Epithelial cell of prostate (primary cell): ENCODE measurements around the gene PRKAB1.
A peak's percentile ranks its signal among the peaks of the same experiment; 100 is the strongest.

ENCODE experiments used
- DNase-seq: peaks from one replicate; pipeline ENCODE4 v3.0.0-alpha.2; 2011; ENCODE audit warnings: low read depth, low spot score
- H3K27ac ChIP-seq: fragments of 450-650 bp; 2 replicates; pipeline ENCODE4 v1.5.1; 2017; ENCODE audit warnings: mild to moderate bottlenecking

Gene PRKAB1

DNA sequence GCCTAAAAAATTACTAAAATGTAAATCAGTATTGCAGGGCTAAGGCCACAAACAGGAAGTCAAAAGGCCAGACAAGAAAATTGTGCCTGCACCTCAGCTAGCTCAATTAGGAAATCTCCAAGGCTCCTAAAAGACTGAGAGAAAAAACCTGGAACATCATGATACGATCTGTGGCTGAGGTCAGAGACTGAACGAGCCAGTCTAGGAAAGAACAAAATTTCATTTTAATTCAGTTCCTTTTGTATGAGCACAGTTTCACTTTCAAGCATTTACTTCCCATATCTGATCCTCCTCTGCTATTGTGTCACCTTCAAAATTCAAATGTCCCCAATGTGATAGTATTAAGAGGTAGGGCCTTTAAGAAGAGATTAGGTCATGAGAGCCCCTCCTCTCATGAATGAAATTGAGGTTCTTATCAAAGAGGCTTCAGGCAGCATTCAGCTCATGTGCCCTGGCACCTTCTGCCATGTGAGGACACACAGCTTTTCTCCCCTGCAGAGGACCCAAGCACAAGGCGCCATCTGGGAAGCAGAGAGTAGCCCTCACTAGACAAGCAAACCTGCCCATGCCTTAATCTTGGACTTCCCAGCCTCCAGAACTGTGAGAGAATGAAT lies 14.8 kb downstream of the PRKAB1 start:
- DNase-seq, result no peak
- no peak overlapping the region for H3K27ac ChIP-seq

DNA sequence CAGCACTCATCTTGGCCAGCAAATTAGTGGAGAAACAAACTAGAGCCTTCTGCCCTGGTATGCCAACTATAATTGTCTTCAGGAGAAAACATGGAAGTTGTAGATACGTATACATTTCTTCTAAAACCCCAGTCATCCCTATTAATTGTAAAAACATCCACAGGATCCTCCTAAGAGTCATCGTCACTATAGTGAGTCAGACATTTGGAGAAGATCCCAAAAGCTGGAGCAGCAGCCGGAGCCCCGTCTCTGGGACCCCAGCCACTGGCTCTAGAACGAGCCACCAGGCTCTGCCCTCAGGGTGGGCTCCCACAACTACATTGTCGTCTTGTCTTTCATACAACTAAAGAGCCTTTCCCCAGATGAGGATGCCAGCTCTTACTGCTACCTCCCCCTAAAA lies 15.5 kb downstream of the PRKAB1 start:
- H3K27ac ChIP-seq, result no peak overlapping the region
- no peak for DNase-seq

DNA sequence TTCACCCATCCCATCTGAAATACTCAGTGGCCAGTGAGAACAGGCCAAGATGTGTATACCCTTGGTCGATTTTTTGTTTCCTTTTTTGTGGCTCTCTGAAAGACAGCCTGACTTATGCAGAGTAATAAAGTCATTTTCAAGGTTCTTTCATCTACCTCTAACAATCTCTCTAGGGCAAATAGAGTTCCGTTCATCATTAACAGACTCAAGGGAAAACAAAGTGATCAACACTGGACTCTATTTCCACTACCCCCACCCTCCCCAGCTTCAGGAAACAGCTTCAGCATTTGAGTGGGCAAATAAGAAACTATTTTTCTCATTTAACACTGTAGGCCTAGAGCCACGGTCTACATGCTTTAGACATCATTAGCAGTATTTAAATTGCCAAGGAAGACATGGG lies 15.9 kb downstream of the PRKAB1 start:
- no peak for DNase-seq
- H3K27ac ChIP-seq, result no peak overlapping the region

DNA sequence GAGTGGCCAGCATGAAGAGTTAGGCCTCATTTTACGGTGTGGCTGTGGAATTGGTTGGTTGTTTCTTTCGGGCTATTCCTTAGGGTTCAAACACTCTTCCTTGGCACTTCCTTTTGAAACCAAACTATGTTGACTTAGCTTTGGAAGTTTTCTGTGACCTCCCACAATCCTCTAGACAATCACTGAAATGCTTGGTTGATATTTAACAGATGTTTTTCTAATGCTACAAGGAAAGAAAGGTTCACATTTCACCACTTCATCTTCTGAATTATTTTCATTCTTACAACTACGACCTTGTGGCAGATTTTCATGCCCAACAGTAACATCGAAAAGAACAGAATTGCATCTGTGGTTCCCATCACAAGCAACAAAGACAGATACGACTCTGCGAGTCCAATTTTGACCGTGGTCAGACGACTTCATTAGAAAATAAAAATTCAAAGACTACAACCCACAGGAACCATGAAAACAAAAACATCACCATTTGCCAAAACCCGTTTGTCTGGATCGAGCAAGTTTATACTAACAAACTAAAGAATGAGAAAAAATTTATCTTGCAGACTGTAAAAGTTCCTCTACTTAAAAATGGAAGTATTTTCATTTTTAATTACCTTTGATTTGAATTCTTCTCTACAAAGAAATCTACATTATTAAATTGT lies 16.9 kb downstream of the PRKAB1 start:
- no peak overlapping the region for H3K27ac ChIP-seq
- DNase-seq, result no peak

DNA sequence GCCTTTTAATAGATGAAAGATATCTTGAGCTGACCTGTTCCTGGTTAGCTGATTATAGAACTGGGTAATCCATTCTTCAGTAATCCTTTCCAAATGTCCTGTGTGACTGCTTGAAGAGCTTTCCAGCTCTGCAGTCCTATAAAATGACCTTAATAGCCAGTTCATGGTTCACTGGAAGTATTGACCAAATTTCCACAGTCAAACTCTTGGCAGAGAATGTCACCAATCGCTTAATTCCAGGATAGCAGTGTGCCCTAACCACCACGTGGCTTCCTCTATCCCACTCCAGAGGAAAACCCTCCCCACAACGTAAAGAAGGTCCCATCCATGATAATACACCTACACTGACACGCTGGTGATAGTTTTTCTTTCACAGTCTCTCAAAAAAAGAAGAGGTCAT lies 17.4 kb downstream of the PRKAB1 start:
- no peak for DNase-seq
- no peak overlapping the region for H3K27ac ChIP-seq

DNA sequence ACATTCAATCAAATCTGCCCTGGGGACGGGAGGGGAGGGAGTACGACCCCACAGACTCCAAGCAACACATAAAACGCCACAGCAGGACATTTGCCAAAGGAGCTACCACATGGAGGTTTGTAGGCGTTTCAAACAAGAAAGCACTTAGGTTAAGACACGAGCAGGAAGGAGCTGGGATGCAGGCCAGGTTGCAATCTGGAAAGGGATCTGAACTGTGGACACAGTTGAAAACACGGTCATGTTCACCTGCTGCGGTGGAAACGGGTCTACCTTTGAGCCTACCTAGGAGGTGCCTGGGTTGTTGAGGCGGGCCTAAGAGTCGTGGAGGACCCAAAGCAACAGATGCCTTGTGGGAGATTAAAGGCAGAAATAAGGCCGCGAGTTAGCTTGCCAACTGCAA lies 18.4 kb downstream of the PRKAB1 start:
- no peak overlapping the region for H3K27ac ChIP-seq
- no peak for DNase-seq

DNA sequence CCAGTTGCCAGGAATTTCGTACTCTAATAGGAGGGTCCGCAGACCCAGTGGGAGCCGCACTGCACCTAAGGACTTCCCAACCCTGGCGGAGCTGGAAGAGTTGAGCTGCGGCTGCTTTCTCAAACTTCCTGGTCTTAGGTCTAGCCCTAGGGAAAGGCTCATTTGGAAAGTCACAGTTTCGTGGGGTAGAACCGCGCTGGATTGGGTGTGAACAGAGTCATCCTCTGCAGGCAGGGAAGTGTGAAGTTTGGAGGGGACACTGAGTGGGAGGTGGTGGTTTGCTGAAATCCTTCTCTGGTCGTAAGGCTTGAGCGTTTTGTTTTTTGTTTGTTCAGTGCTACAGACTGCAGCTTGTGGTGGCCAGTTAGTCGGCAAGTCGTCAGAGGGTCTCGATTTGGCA lies 18.8 kb downstream of the PRKAB1 start:
- no peak for DNase-seq
- H3K27ac ChIP-seq, result no peak overlapping the region

DNA sequence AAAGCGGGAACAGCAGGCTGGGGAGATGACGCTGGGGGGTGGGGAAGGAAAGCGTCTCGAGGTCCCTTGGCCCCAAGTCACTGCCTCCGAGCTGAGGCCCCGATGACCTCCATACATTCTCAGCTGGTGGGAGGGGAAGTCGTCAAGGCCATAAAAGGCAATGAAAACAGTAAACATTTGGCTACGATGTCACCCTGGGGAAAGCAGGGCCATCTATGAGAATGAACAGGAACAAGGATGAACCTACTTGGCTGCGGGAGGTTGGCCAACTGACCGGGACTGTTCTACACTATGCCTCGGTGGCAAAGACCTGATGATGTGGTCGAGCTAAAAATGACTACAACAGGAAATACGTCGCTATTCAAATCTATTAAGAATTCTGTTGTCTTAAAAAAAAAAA lies 19.5 kb downstream of the PRKAB1 start:
- no peak for DNase-seq
- no peak overlapping the region for H3K27ac ChIP-seq

DNA sequence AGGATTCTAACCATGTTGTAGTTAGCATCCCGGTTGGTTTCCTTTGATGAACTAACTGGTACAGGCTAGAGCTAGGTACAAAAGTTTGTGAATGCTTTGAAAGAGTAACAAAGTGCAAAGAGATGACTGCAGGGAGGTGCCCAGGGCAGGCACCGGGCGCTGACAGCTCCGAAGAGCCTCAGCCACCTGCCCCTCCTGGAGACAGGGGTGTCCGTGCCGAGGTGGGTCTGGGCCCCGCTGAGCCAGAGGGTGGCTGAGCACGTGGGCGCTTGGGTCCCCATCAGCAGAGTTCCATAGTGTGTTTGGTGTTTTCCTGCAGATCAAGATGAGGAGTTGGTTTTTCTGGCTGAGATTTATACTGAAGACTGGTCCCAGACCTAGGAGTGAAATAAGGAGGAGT lies 19.9 kb downstream of the PRKAB1 start:
- no peak for DNase-seq
- no peak overlapping the region for H3K27ac ChIP-seq

DNA sequence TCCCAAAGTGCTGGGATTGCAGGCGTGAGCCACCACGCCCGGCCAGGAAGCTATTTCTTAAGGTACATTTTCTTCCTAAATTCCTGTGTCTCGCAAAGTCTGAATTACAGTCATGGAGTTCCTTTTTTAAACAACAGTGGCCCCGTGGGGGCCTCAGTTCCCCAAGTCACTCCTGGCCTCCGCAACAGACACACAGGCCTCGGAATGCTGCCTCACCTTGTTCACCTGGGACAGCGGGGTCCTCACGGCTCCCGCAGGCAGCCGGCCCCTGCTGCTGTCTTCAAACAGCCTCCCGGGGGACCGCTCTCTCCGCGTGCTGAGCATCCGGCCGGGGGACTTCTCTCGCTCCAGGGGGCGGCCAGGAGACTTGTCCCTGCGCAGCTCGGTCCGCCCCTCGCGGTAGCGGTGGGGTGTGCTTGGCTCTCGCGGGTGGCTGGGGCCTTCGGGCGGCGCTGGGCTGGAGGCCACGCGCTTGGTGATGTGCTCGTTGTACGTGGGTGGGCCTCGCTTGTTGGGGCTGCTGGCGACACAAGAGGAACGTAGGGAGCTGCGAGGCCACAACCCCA lies 22.1 kb downstream of the PRKAB1 start:
- DNase-seq, result no peak
- no peak overlapping the region for H3K27ac ChIP-seq

DNA sequence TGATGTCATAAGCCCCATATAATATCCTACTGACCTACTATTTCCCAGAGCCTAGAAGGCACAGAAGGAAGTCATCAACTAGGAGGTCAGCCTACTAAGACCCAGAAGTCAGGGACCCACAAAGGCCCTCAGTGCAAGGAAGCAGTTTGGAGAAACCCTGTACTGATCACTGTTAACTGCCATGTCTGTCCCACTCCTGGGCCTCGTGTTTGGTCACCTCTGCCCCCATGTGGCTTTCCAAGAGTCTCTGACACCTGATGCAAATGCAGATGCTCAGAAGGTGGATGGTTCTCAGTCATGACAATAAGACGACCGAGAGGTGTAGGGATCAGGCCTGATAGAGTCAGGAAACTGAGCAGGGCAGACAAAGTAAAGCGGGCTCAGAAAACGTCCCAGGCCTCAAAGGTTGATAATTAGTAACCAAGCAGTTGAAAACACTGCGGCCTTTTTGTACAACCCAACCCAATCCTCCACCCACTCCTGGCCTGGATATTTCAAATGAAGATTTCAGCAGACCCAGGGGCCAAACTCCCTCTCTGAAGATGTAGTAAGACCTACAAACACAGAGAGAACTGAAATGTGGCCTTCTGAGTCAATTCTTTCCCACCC lies 23.4 kb downstream of the PRKAB1 start:
- no peak for DNase-seq
- H3K27ac ChIP-seq, result no peak overlapping the region

DNA sequence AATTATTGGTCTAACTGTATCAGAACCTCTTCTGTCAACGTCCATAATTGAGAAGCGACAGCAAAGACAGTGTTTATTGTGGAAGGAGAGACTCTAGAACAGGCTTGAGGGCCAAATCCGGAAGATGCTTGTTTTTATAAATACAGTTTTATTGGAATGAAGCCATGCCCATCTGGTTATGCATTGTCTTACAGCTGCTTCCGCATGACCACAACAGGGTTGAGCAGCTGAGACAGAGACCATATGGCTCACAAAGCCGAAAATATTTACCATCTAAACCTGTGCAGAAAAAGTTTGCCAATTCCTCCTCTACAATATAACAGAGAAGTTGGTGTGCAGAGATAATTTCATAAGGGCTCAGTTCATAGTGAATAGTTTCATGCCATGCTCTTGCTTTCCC lies 24.5 kb downstream of the PRKAB1 start:
- no peak overlapping the region for H3K27ac ChIP-seq
- DNase-seq, result no peak

DNA sequence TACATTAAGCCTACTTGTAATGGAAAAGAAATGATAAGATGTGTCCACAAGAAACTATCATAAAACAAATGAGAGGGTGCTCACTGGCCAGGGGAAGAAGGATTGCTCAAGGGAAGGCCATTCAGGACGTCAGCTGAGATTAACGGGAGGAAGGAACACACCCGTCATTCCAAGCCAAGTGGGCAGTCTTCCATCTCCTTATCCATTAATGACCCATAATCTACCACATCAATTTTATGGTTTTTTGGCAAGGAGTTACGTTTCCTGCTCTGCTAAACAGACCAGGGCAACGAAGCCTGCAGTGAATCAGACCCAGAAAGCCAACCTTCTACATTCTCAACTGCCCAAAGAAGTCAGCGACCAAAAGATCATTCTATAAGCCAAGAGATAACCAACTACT lies 25.1 kb downstream of the PRKAB1 start:
- no peak overlapping the region for H3K27ac ChIP-seq
- peak; percentile 39 for DNase-seq

DNA sequence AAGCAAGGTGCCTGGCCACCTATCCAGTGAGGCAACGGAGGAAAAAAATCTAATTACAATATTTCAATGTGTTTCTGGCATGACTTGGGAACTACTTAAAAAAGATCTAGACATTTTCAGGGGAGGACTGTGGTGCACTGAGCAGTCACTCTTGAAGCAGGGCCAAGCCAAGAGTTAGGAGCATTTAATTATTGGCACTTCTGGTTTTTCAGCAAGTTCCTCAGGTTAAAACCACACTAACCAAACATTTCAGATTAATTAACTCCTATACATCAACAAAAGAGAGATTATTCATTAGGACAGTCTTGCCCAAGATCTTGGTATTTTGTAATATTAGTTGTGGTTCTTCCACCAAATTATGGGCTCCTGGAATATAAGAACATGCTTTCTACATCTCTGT lies 25.6 kb downstream of the PRKAB1 start:
- no peak for DNase-seq
- H3K27ac ChIP-seq, result no peak overlapping the region

DNA sequence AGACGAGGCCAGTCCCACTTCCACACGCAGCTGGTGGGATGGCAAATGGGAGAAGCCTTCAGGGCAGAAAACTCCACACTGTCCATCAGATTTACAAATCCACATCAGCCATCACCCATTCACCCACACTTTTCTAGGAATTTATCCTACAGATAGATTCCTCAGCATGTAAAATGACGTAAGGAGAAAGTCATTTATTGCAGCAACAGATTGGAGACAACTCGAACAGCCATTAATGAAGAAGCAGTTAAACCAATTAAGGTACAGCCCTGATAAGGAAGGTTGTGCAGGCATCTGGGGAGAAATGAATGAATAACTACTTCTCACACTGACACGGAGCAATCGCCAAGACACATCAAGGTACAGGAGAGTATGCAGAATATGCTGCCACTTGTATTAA lies 26.2 kb downstream of the PRKAB1 start:
- no peak overlapping the region for H3K27ac ChIP-seq
- DNase-seq, result no peak

DNA sequence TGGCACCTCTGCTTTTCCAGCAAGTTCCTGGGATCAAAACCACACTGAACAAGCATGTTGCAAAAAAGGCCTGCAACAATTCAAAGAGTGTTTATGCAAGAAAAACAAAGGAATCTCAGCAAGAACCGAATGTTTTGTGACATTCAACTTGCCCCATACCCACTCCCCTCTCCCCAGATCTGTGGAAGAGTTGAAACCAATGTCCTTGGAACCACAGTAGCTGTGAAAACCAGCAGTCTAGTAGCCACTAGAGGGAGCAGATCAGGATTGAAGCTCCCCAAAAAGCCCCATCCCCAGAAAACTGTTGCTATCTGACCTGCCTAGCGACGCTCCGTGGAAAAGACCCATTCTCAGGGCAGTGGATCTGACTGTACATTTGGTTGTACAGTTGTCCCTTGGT lies 27.1 kb downstream of the PRKAB1 start:
- no peak overlapping the region for H3K27ac ChIP-seq
- DNase-seq, result no peak

DNA sequence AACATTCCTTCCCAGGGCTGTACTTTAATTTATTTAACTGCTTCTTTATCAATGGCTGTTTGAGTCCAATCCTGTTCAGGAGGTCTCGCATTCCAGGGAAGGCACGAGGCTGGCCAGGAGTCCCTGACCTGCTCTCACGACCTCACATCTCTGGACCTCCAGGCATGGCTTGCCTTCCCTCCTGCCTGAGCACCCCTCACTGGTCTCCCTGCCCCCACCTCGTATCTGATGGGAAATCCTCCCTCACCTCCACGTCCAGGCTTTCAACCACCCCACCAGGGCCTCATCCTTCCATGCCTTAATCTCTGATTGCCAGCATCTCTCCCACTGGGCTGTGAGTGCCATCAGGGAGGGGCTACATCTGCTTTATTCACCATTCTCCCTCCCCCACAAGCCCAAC lies 29.0 kb downstream of the PRKAB1 start:
- H3K27ac ChIP-seq, result no peak overlapping the region
- DNase-seq, result no peak

DNA sequence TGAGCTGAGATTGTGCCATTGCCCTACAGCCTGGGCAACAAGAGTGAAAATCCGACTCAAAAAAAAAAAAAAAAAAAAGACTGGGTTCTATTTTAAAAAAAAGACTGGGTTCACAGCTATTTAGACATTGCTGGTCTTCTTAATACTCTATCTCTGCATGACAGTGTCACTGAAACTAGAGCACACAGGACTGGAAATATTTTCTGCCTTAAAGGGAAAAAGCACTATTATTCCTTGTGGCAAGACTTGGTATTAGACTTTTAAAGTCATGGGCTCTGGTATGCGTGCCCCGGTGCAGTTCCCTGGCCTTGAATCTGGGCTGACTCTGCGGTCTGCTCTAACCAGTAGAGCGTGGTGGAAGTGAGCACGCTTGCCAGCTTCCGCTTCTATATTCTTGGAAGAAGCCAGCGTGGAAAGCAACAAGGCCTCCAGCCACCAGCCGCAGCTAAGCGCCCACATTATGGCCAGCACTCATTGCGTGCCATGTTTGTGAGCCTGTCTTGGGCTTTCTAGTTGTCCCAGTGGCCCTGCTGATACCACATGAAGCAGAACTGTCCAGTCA lies 31.3 kb downstream of the PRKAB1 start:
- no peak for DNase-seq
- no peak overlapping the region for H3K27ac ChIP-seq

DNA sequence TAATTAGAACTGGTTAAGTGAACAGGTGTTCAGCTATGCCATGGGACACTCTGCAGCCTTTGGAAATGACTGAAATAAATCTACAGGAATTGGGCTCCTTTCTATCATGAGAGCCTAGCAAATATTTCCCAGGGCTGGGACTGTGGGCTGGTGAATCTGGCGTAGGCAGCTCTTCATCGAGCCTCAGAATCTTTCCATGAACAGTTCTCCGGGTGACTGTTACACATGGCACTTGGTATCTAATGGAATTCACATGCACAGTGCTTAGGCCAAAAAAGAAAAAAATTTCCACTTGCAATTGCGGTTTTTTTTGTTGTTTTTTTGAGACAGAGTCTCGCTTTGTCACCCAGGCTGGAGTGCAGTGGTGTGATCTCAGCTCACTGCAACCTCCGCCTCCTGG lies 32.1 kb downstream of the PRKAB1 start:
- H3K27ac ChIP-seq, result no peak overlapping the region
- no peak for DNase-seq

DNA sequence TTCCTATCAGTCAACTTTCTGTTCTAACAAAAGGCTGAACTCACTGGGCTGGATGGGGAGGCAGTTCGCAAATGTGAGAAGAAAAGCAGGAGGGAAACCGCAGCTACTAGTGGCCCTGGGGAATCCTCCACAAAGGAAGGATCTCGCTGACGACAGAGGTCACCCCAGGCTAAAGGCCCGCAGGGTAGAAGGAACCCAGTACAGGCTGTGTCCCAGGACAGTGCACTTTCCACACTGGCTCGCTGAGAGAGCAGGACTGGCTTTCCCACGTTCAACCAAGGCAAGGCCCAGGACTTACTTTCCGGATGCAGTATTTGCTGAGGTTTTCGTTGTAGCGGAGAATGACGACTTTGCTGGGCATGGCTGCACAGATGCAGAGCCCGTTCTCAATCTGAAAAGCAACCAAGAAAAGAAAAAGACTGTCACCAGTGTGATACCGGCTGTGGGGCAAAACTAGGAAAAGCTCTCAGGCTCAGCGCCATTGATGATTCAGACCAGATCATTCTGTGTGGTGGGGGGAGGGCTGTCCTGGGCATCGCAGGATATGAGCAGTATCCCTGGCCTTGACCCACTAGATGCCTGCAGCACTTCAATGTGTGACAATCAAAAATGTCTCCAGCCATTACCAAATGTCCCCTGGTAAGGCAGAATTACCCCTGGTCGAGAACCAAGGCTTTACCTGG lies 36.3 kb downstream of the PRKAB1 start:
- no peak overlapping the region for H3K27ac ChIP-seq

DNA sequence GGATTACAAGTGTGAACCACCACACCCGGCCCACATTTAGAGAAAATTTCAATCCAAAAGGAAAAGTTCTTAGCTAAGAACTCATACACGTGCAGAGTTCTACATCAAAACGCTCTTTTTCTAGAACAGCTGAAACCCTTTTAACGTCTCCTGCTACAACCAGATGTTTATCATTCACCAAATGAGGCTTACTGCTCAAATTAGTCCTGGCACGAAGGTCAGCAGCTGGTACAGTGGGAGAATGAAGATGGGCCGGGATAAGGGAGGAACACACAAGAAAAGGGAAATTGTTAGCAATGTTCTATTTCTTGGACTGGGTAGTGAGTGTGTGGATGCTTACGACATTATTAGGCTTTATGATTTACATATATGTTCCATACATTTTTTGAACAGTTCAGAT lies 37.2 kb downstream of the PRKAB1 start:
- DNase-seq, result no peak
- no peak overlapping the region for H3K27ac ChIP-seq

More for the DNA sequence above, 36.3 kb downstream of the PRKAB1 start:
- DNase-seq, result no peak
